K562 (cell line): Measurements from ENCODE around the gene NF1. TPM values are rescaled to one million over a fixed set of nuclear protein-coding genes. Genes with fewer than 3 reads are reported as not detected.

Experiments
- ATAC-seq: fragments of 200-7000 bp; cut with Tn5 transposase; 3 replicates; pipeline ENCODE4 v1.9.1; 2020; ENCODE audit warnings: moderate library complexity
- BruUV-seq: library from RNA; stranded (reverse); fragments of 400-500 nt; replicated peaks from 2 replicates; lab custom pipeline; 2021; lab: Mats Ljungman, UMichigan
- CTCF ChIA-PET: fragments of 300-600 bp; formaldehyde crosslinking; extraction: SDS; loops from one replicate; lab custom pipeline; 2021; ENCODE audit warnings: low intra/inter-chr PET ratio; lab: Yijun Ruan, JAX
- POLR2A ChIA-PET: fragments of 300-600, 350-650 bp; sonication (Branson Sonifier 250); formaldehyde crosslinking; extraction: SDS; loops from one replicate; lab custom pipeline; 2021; ENCODE audit warnings: antibody characterized with exemption, inconsistent platforms; lab: Yijun Ruan, JAX
- DNase-seq, 4 experiments: peaks; one replicate each; pipeline versions ENCODE4 v3.0.0 to v3.0.0-alpha.2; 2011 to 2018; ENCODE audit warnings: low spot score in 3 of 4, mixed read lengths in 3 of 4; ENCODE audit errors: extremely low read depth in 1 of 4
- FAIRE-seq: peaks from 2 replicates; lab custom pipeline; 2011; peaks lifted over from hg19 to GRCh38; lab: Jason Lieb, UNC
- H2AFZ ChIP-seq: 2 replicates; pipeline ENCODE4 v1.6.0; 2011; ENCODE audit warnings: low read depth, low read length, control low read depth, inconsistent platforms
- H3K27ac ChIP-seq: fragments of 200-600 bp; 3 replicates; pipeline ENCODE4 v1.8.0; 2011; ENCODE audit warnings: low read depth, mild to moderate bottlenecking, control low read depth, inconsistent platforms, low read length, moderate library complexity, mixed read lengths; ENCODE audit errors: extremely low read depth
- H3K27me3 ChIP-seq, 2 experiments: fragments of 300-600 bp in 1 of 2; 2 replicates in 1 of 2; 3 replicates in 1 of 2; pipeline versions ENCODE4 v1.6.0 to v1.8.0; 2011; ENCODE audit warnings: inconsistent platforms in 2 of 2, low read length in 2 of 2, mild to moderate bottlenecking in 1 of 2, mixed read lengths in 1 of 2, moderate library complexity in 1 of 2; ENCODE audit not compliant: control insufficient read depth in 2 of 2, insufficient read depth in 2 of 2
- H3K36me3 ChIP-seq: fragments of 300-600 bp; 3 replicates; pipeline ENCODE4 v1.8.0; 2011; ENCODE audit warnings: mild to moderate bottlenecking, low read length, inconsistent platforms; ENCODE audit not compliant: control insufficient read depth, insufficient read depth
- H3K4me1 ChIP-seq, 2 experiments: fragments of 200-600 bp in 1 of 2; replicated peaks in 1 of 2; 2 replicates in 1 of 2; 3 replicates in 1 of 2; pipeline versions ENCODE4 v1.5.1 to v1.8.0; 2011; ENCODE audit warnings: inconsistent platforms in 2 of 2, low read length in 2 of 2, mild to moderate bottlenecking in 1 of 2, mixed read lengths in 1 of 2, moderate library complexity in 1 of 2; ENCODE audit not compliant: control insufficient read depth in 2 of 2, insufficient read depth in 2 of 2
- H3K4me2 ChIP-seq: 2 replicates; pipeline ENCODE4 v1.6.1; 2011; ENCODE audit warnings: low read length, control low read depth, inconsistent platforms, mixed read lengths; ENCODE audit not compliant: insufficient read depth
- H3K4me3 ChIP-seq: fragments of 200-600 bp; sonication (generic), shearing (Covaris generic); 2 replicates; pipeline ENCODE4 v1.5.1; 2016; ENCODE audit warnings: control low read depth, inconsistent platforms
- H3K79me2 ChIP-seq: fragments of 200-600 bp; 3 replicates; pipeline ENCODE4 v1.8.0; 2011; ENCODE audit warnings: low read length, inconsistent platforms; ENCODE audit not compliant: control insufficient read depth, insufficient read depth
- H3K9ac ChIP-seq, 2 experiments: 2 replicates each; pipeline versions ENCODE4 v1.6.0 to v1.6.1; 2011; ENCODE audit warnings: low read depth in 2 of 2, low read length in 2 of 2, control low read depth in 1 of 2, inconsistent platforms in 1 of 2, mild to moderate bottlenecking in 1 of 2, mixed read lengths in 1 of 2; ENCODE audit not compliant: insufficient read depth in 1 of 2
- H3K9me1 ChIP-seq: one replicate; pipeline ENCODE4 v1.6.0; 2011; ENCODE audit warnings: inconsistent platforms, mild to moderate bottlenecking, low read length, moderate library complexity; ENCODE audit not compliant: control insufficient read depth, insufficient read depth
- H3K9me3 ChIP-seq: replicated peaks from 2 replicates; pipeline ENCODE4 v1.5.1; 2011; ENCODE audit warnings: low read depth, low read length, inconsistent platforms; ENCODE audit not compliant: control insufficient read depth, insufficient read depth
- H4K20me1 ChIP-seq: replicated peaks from 2 replicates; pipeline ENCODE4 v1.6.1; 2011; ENCODE audit warnings: low read length, inconsistent platforms, mixed read lengths; ENCODE audit not compliant: control insufficient read depth, insufficient read depth
- ARID2 ChIP-seq: fragments of 450-650 bp; IDR thresholded peaks from 2 replicates; pipeline ENCODE4 v1.6.1; 2017; ENCODE audit warnings: antibody characterized with exemption, mild to moderate bottlenecking
- E2F1 ChIP-seq: sonication (generic); formaldehyde crosslinking; IDR thresholded peaks from 2 replicates; pipeline ENCODE4 v1.8.1; 2023; ENCODE audit warnings: mild to moderate bottlenecking, missing genetic modification reagents, moderate library complexity
- FOSL1 ChIP-seq: fragments of 200-800 bp; sonication (Bioruptor generic); conservative IDR thresholded peaks from 2 replicates; pipeline ENCODE4 v1.6.1; 2016; ENCODE audit warnings: missing genetic modification characterization, missing compliant biosample characterization
- KLF16 ChIP-seq: IDR thresholded peaks from 2 replicates; pipeline ENCODE4 v1.6.1; 2016; ENCODE audit warnings: antibody characterized with exemption
- MCM5 ChIP-seq: fragments of 450-650 bp; IDR thresholded peaks from 2 replicates; pipeline ENCODE4 v1.6.1; 2016; ENCODE audit warnings: low read depth
- PURB ChIP-seq: sonication (generic); formaldehyde crosslinking; IDR thresholded peaks from 2 replicates; pipeline ENCODE4 v1.9.0; 2021; ENCODE audit warnings: low read depth, mild to moderate bottlenecking, missing genetic modification reagents
- SRSF3 ChIP-seq: fragments of 200-400 bp; formaldehyde crosslinking; IDR thresholded peaks from 2 replicates; pipeline ENCODE4 v1.6.1; 2016; ENCODE audit warnings: mild to moderate bottlenecking, low read length, moderate library complexity; ENCODE audit not compliant: insufficient read depth
- ZKSCAN3 ChIP-seq: fragments of 250-450 bp; sonication (Bioruptor Pico); IDR thresholded peaks from 2 replicates; pipeline ENCODE4 v1.4.0; 2020
- ZNF583 ChIP-seq: fragments of 250-450 bp; sonication (Bioruptor Pico); IDR thresholded peaks from 2 replicates; pipeline ENCODE4 v1.4.0; 2020
- WGBS: fragments of 100-300 bp; shearing (Covaris generic); methylation state at CpG from one replicate; pipeline ENCODE4 v1.1.6; 2016; ENCODE audit warnings: low coverage, mixed read lengths; ENCODE audit not compliant: insufficient coverage; ENCODE audit errors: missing lambda C conversion rate; 5-methylcytosine and 5-hydroxymethylcytosine counted together
- in situ Hi-C: fragments of 300-500 bp; cut with MboI; formaldehyde crosslinking; loops from 4 replicates; pipeline ENCODE4 v1.15.0; 2018; ENCODE audit warnings: inconsistent platforms, mixed read lengths
- intact Hi-C: fragments of 100-400 bp; cut with micrococcal nuclease; formaldehyde crosslinking; loops from 2 replicates; pipeline ENCODE4 v1.14.2; 2022
- polyA plus RNA-seq, 8 experiments: library from polyadenylated mRNA; depleted of rRNA in 4 of 8; stranded (reverse) in 5 of 8; unstranded in 3 of 8; fragments of >200 nt; fragmentation: Nextera tagmentation in 2 of 8; fragmentation: Illumina TruSeq in 1 of 8; extraction: Ambion mirVana in 2 of 8; extraction: Trizol in 1 of 8; gene quantifications; 2 replicates each; pipeline versions ENCODE4 v1.2.1 to v1.2.3, GENCODE V29; 2011 to 2014; ENCODE audit warnings: inconsistent platforms in 1 of 8, missing spikeins in 1 of 8
- total RNA-seq, 7 experiments: library from RNA; depleted of rRNA in 6 of 7; stranded (reverse); fragments of >200 nt in 6 of 7; fragmentation: Illumina TruSeq in 2 of 7; extraction: Trizol in 2 of 7; gene quantifications; 2 replicates each; pipeline versions ENCODE4 v1.2.1 to v1.2.3, GENCODE V29; 2011 to 2021; ENCODE audit warnings: low replicate concordance in 1 of 7
- TF ChIP-seq, protein P1 (sequence below): sonication (generic); formaldehyde crosslinking; IDR thresholded peaks from 2 replicates; pipeline ENCODE4 v1.8.0; 2022; ENCODE audit warnings: mild to moderate bottlenecking, low read depth, missing genetic modification reagents

NF1 gene
- total and polyA plus RNA-seq, 9 of the 15 experiments (the other 6 are each of a cell fraction or from before 2014, with no cell fraction given) = 3.4 to 41.9 (median 24.3) TPM

DNA sequence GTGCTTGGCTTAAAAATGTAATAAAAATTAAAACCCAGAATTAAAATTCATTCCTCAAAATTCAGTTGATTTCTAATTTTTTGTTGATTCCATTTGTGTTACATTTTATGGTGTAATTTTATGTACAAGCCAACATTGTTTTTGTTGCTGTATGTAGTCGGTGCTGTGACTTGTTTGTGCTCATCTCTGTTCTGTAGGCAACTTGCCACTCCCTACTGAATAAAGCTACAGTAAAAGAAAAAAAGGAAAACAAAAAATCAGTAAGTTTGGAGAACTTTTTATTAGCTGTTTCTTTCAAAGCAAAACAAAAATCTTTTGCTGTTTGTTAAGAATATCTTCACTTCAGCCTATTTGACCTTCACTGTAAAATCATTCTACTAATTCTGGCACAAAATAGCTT, 158.0 kb downstream of the NF1 start:
- no TSS peak for BruUV-seq
- H3K4me3 ChIP-seq = no peak overlapping the region
- ATAC-seq = no peak
- no peaks in the 10 kb centered on the region for H4K20me1 ChIP-seq
- H3K9me3 ChIP-seq = no peaks in the 10 kb centered on the region
- ChIA-PET POLR2A (no interaction called here), CTCF (no interaction called here)
- FAIRE-seq = no peak
- no peak overlapping the region for H3K4me2 ChIP-seq
- H3K27ac ChIP-seq = no peak overlapping the region
- TF ChIP-seq ARID2 (no peak), ZKSCAN3 (CRISPR knock-in tag) (no peak), MCM5 (no peak), KLF16 (no peak), FOSL1 (tag) (no peak), ZNF583 (CRISPR knock-in tag) (no peak)
- no peak overlapping the region for H3K9ac ChIP-seq
- WGBS = 67% methylated on average over 1 of the region's 1 CpG
- in situ Hi-C loops = no loop called here
- H3K79me2 ChIP-seq = no peaks in the 10 kb centered on the region
- DNase-seq = no peak
- no peaks in the 10 kb centered on the region for H3K4me1 ChIP-seq
- intact Hi-C loops = no loop called here
- H2AFZ ChIP-seq = no peak overlapping the region
- H3K36me3 ChIP-seq = peaks cover 28% of the 10 kb centered on the region; the same call in 1 of the 3 replicates
- H3K9me1 ChIP-seq = no peaks in the 10 kb centered on the region
- H3K27me3 ChIP-seq = no peaks in the 10 kb centered on the region

DNA sequence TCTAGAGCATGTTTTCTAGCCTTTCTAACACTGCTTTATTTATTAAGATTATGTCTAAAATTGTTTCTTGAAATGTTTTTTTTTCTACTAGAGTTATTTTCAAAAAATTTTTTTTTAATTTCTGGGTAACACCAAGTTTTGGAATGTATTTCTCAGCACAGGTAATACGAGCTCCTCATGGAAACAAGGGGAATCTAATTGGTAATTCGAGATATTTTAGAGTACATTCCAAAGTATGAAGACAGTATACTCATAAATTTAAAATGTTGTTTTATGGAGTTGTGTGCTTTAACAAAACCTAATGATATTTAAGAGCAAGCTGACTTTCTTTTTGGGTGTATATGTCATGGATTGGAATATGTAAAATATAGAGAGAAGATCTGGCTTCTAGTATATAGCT, 159.9 kb downstream of the NF1 start:
- no peak overlapping the region for H3K4me2 ChIP-seq
- ATAC-seq = no peak
- H3K27me3 ChIP-seq = no peaks in the 10 kb centered on the region
- no TSS peak for BruUV-seq
- DNase-seq = no peak
- no peaks in the 10 kb centered on the region for H3K79me2 ChIP-seq
- H3K4me3 ChIP-seq = no peak overlapping the region
- POLR2A ChIA-PET = no interaction called here
- H3K4me1 ChIP-seq = no peaks in the 10 kb centered on the region
- no peaks in the 10 kb centered on the region for H3K9me1 ChIP-seq
- no peak overlapping the region for H3K9ac ChIP-seq
- no peak overlapping the region for H2AFZ ChIP-seq
- CTCF ChIA-PET = no interaction called here
- H3K27ac ChIP-seq = no peak overlapping the region
- TF ChIP-seq SRSF3 (no peak), PURB (CRISPR knock-in tag) (no peak), E2F1 (CRISPR knock-in tag) (no peak)
- TF ChIP-seq, protein P1, sequence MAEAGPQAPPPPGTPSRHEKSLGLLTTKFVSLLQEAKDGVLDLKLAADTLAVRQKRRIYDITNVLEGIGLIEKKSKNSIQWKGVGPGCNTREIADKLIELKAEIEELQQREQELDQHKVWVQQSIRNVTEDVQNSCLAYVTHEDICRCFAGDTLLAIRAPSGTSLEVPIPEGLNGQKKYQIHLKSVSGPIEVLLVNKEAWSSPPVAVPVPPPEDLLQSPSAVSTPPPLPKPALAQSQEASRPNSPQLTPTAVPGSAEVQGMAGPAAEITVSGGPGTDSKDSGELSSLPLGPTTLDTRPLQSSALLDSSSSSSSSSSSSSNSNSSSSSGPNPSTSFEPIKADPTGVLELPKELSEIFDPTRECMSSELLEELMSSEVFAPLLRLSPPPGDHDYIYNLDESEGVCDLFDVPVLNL = no peak
- TF ChIP-seq, all 486 proteins: peak for 0
- in situ Hi-C loops (no loop called here), intact Hi-C loops (no loop called here)
- no peaks in the 10 kb centered on the region for H3K9me3 ChIP-seq
- no peak for FAIRE-seq
- WGBS = 76% methylated on average over 2 of the region's 2 CpGs
- H3K36me3 ChIP-seq = peaks cover 27% of the 10 kb centered on the region; the same call in 1 of the 3 replicates
- H4K20me1 ChIP-seq = no peaks in the 10 kb centered on the region
